NCI-H460 (cell line): ENCODE measurements around the gene GPR39. TPM values are rescaled to one million over a fixed set of nuclear protein-coding genes. Genes with fewer than 3 reads are reported as not detected.
"Not testable (repeated sequence)": the region's sequence is repeated elsewhere in the genome, so short reads cannot be mapped to it uniquely, and the experiment has no call there.

ENCODE experiments used
- DNase-seq: peaks from one replicate; pipeline ENCODE4 v3.0.0-alpha.2; 2016; ENCODE audit warnings: low read depth; ENCODE audit errors: extremely low read depth
- polyA plus RNA-seq: library from polyadenylated mRNA; depleted of rRNA; stranded (reverse); fragments of >200 nt; gene quantifications from 2 replicates; pipeline ENCODE4 v1.2.3, GENCODE V29; 2014; cell fraction: nucleus; rRNA removed
- total RNA-seq: library from RNA; depleted of rRNA; stranded (reverse); fragments of >200 nt; shearing (Covaris generic); gene quantifications from 2 replicates; pipeline ENCODE4 v1.2.3, GENCODE V29; 2014; rRNA removed

GPR39 gene
- 0.42 and 0.49 TPM in 2 replicates for total RNA-seq
- polyA plus RNA-seq, result not detected in 2 replicates

DNA sequence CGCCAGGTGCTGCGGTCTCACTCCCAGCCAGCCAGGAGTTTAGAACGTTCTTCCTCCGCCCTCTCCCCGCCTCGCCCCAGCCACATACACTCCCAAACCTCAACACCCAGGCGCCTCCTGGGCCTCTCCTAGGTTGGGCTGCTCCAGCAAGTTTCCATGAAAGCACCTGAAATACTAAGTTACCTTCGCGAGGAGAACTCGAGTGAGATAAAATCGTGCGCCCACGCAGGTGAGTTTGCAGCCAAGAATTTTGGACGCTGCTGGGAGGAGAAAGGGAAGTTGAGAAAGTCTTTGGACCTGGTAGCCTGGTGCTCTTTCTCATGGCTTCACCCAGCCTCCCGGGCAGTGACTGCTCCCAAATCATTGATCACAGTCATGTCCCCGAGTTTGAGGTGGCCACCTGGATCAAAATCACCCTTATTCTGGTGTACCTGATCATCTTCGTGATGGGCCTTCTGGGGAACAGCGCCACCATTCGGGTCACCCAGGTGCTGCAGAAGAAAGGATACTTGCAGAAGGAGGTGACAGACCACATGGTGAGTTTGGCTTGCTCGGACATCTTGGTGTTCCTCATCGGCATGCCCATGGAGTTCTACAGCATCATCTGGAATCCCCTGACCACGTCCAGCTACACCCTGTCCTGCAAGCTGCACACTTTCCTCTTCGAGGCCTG, at the start of gene GPR39:
Gene GPR39, plus strand, starts transcription at position 83 of the 673 bp plus-strand sequence.
- DNase-seq, result no peak

DNA sequence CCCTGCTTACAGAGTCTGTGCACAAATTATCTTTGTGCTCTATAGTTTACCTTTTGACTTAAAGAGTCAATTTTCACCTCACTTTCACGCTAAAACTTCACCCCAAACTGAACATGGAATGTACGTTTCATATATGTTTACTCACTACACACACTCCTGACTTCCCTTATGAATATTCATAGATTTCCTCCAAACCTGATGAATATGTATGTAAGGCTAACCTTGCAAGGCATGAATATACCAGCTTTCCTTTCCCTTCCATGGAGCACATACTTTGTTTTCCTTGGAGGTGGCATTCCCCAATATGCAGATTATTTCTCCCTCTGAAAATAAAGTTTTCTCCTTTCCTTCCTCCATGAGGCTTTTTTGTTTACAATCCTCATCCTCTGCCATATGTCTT, 48.4 kb upstream of the GPR39 start:
- DNase-seq, result no peak

DNA sequence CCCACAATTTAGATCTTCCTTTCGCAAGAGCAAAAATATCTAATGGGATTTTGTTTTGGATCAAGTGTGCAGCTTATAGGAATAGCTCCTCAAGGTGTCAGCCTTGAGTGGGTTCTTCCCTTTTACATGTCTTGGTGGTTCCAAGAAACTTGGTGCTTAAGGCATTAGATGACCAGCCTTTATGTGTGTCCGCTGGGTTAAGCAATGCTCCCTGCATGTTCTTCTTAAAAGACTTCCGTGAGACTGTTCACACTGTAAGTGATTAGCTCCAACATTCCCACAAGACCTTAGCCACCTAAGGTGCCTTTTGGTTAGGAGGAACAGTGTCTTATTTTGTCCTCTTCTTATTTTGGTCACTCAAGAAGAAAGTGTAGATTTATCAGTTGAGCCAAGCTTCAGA, 44.3 kb upstream of the GPR39 start:
- DNase-seq, result no peak

DNA sequence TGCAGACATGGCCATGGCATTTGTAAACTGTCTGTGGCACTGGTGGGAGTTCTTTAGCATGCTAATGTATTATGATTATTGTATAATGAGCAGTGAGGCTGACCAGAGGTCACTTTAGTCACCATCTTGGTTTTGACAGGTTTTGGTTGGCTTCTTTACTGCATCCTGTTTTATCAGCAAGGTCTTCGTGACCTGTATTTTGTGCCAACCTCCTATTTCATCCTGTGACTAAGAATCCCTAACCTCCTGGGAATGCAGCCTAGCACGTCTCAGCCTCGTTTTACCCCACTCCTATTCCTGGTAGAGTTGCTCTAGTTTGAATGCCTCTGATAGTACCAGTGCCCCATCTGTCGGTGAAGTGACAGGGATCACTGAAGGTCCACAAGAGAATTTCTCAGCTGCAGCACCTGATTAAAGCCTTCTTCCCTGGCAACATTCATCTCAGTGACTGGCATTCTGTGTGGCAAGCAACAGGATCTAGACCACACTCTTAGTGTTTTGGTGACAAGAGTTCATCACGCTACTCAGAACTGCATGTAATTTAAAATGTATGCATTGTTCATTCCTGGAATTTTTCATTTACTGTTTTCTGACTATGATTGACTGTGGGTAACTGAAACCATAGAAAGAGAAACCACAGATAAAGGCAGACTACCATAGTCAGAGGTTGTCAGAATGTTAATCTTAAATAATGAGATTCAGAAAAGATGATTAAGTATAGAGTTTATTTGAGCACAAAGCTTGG, 43.0 kb upstream of the GPR39 start:
- no peak for DNase-seq

DNA sequence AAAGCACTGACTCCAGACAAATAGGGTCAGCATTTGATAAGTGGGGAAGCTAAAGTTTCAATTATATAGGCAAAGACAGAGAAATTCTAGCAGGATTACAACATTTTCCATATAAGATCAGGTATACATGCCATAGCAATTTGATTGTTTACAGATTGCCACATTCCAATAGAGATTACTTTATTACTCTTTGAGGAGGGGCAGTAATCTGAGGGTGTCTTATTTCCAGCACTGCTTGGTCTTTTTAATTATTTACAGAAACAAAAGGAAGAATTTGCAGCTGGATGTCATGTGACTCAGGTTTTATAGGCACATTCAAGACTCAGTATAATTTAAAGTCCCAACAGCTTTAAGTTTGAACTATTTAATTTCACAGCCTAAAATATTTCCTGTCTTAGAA, 42.5 kb upstream of the GPR39 start:
- DNase-seq, result no peak

DNA sequence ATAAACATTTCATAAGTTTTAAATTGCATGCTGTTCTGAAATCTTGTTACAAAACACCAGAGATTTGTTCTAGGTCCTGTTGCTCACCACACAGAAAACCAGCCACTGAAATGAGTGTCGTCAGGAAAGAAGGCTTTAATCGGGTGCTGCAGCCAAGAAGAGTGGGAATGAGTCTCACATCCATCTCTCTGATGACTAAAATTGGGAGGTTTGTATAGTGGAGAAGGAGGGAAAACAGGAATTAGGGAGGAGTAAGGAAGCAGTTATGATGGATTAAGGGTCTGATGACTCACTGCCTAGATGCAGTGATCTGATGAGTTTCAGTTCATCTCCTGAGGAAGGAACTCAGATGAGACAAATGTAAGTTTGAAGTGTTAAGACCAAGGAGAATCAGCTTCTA, 42.1 kb upstream of the GPR39 start:
- no peak for DNase-seq

DNA sequence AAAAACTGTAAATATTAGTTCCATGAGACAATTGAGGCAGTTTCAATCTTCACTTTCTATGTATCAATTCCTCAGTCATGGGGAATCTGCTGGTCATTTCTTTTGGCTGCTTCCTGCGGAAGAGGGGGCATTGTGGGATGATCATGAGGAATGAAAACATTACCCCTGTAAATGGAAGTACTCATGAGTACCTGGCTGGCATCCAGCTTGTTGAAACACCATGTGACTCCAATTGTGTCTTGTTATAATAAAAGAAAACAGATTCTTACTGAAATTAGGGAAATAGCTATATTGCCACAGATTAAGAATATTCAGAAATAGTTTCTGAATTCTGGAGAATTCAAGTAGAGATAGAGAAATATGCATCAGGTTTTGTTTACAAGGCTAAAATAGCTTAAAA, 41.6 kb upstream of the GPR39 start:
- DNase-seq, result no peak

DNA sequence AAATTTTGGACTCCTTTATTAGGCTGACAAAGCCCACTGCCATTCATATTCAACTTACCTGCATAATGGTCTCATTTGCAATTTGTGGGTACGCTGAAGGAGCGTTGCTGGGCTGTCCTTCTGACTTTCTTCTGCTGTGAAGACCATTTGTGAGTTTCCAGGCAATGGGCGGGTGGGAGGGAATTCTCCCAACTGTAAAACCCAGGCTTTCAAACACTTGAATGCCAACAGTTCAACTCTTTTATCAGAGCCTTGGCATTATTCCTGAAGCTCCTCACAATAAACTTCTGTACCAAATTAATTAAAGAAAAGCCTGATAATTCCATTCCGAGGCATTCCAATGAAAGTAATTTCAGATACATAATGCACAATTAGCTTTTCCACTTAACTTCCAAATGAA, 35.2 kb upstream of the GPR39 start:
- DNase-seq, result no peak

DNA sequence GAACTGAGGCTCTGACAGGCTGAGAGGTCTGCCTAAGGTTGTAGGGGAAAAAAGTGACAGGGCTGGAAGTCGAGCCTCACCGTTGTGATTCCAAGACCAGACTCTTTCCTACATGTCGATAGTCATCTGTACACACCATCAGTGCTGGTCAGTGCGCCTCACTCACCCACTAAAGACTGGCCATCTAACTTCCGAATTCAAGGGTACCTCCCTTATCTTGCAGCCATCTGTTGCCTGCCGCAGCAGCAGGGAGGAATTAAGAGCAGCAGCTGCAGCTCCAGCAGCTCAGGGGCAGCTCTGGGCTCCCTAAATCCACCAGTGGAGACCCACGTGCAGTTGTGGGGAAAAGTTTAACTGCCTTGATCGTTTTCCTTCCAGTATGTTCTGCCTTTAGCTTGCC, 32.6 kb upstream of the GPR39 start:
- no peak for DNase-seq

DNA sequence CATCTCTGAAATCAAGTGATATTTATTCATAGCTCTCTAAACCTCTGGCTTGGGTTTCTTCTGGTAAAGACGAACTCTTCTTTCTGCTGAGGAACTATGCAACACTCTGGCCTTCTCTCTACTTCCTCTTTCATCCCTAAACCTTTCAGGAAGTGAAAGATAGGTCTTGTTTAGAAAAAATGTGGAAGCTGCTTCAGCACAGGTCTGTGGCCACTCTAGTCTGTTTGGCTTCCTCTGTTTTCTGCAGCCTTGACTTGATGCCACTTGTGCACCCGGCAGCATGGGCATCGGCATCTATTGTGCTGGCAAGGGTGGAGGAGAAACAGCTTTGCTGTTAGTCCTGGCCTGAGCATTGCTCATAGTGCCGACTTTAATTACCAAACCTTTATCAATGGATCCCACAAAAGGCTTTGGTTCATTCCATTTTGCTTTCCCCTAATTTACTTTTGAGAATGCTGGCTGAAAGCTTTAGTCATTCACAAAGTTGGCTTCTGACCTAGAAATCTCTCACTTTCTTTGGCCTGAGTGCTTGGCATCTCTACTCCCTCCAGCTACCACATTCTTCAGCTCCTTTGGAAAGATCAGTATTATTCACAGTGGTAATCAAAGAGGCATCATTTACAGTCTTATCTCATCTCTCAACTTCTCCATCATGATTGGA, 32.0 kb upstream of the GPR39 start:
- no peak for DNase-seq

DNA sequence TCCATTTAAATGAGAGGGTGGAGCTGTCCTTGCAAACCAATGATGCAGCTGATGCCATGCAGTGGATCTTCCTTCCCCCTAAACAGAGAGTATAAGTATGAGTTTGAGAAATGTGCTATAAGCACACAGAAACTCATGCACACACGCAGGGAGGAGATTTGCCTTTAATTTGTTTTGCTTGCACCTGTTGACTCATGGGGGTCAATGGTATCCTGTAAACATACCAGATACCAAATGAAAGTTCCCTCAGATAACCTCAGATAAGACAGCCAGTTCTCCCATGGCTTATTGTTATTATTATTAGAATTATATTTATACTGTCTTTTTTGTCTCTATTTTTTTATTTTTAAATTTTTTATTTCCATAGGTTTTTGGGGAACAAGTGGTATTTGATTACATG, 29.5 kb upstream of the GPR39 start:
- DNase-seq, result no peak

DNA sequence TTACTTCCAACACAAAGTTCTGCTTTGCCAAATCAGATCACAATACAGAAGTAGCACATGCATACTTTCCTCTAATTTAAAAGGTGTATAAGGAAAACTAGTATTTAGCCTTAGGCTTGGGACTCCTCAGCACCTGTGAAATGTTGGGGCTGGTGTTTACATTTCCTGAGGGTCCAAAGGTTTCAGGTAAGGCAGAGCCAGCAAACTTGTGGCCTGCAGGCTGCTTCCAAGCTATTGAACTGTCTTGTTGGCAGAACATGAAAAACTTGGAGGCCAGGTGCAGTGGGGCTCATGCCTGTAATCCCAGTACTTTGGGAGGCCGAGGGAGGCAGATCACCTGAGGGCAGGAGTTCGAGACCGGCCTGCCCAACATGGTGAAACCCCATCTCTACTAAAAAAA, 26.5 kb upstream of the GPR39 start:
- no peak for DNase-seq

DNA sequence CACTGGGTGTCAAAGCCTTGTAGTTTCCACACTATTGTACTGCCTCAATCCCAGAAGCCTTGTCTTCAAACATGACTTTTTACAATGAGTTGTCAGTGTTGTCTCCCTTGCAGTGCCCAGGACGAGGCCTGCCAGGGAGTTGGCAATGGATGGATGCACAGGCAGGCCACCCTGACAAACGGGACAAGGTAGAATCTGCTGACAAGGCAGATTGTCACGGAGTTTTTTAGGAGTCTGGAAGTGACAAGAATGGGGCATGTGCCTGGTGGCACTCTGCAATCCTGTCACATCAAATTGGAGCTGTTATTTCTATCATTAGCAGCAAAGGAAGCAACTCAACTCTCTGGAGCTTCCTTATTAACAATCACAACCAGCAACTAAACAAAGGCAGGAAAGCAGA, 25.2 kb upstream of the GPR39 start:
- DNase-seq, result no peak

DNA sequence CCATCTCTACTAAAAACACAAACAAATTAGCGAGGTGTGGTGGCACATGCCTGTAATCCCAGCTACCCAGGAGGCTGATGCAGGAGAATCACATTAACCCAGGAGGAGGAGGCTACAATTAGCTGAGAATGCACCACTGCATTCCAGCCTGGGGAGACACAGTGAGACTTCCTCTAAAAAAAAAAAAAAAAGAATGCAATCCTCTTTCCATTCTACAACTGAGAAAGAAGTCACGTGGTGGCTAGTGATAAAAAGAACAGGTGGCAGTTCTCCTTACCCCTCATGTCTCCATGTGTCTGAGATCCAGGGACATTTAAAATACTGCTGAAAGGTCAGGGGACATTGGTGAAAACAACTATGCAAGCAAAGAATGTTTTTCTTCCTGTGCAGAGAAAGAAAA, 24.4 kb upstream of the GPR39 start:
- no peak for DNase-seq

DNA sequence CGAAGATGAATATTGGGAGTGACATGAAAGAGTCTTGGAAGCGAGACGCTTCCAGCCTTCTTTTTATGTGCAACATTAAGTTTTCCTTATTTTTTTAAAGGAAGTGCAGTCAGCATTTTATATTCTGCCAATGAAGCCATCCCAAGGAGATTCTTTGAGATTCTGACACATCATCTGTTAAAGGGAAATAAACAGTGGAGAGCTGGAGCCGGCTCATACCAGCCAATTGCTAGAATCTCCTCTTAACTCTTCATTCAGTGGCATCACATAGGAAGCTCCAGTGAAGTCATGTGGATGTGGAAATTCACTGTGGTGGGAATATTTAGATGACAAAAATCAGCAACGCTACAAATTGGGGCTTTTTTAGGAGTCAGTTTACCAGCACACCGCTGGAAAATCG, 23.7 kb upstream of the GPR39 start:
- no peak for DNase-seq

DNA sequence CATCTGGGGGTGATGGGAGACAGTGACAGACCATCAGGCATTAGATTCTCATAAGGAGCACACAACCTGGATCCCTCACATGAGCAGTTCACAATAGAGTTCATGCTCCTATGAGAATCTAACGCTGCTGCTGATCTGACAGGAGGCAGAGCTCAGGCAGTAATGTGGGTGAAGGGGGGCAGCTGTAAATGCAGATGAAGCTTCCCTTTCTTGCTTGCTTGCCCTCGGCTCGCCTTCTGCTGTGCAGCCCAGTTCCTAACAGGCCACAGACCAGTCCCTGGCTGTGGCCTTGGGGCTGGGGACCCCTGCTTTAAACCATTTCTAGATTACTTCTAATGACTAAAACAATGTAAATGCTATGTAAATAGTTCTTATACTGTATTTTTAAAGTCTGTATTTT, 19.6 kb upstream of the GPR39 start:
- not testable (repeated sequence) for DNase-seq

DNA sequence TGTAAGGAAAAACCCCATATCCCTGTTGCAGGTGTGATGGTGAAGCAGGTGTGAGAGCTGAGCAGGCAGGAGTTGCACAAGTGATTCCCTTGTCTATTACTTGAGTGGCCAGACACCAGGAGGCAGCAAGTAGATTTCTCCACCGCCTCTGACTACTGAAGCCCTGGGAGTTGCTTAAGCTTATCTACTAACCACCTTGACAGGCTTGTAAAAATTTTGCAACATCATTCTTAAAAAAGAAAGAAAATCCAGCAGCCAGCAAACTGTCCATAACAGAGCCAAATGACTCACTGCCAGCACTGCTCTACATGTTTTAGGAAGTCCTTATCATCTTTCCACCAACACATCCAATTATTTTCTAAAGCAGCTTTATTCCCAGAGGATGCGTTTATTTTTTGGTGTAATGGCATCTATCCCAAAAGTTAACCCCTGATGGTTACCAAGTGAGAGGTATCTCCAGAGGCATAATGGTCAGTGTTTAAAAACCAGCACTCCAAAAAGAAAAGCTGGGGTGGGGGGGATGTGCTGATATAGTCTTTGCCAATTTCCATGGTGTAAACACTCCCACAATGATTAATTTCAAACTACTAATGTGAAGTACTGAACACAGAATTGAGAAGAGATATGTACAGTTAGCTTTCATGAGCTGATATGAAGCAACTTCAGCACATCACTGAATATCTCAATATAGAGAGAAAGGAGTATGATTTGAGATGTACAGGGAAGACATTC, 16.3 kb upstream of the GPR39 start:
- no peak for DNase-seq

DNA sequence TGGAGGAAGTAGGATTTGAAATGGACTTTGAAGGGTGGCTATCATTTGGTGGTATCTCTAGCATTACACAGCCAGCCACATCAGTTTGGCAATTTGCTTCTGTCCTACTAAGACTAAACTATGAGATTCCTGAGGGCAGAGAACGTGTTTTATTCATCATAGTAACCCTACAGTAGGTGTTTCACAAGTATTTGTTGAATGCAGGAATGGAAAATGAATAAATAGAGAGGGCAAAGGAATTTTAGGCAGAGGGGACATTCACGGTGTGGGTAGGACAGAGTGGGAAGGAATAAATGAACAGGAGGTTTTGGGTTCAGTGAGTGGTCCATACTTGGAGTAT, 15.7 kb upstream of the GPR39 start:
- no peak for DNase-seq

DNA sequence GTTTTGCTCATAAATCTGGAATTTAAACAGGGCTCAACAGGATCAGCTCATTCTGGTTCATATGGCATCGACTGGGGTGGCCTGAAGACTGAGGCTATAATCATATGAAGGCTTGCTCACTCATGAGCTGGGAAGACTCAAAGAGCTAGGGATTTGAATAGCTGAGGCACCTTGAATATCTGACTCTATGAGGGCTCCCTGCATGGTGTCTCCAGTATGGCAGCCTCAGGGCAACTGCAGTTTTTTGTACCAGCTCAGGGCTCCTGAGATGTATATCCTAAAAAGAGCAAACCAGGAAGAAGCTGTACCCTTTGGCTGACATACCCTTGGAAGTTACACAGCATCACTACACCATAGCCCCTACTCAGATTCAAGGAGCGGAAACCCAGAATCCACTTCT, 15.3 kb upstream of the GPR39 start:
- DNase-seq, result no peak

DNA sequence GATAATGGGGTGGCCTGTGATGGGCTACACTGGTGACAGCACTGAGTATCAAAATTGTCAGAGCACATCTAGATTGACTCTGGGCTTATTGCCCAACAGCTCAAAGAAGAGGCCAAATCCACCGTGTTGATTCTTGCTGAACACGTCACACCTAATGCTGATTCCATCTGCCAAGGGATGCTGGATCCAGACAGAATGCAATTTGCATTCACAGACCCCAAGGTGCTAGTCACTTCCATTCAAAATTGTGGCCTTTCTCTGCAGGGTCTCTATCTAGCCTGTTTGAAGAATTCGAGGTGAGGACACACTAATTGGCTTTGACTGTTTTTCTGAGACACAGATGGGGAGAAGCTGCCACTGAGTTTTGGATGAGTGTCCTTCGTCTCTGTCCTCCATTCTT, 13.5 kb upstream of the GPR39 start:
- DNase-seq, result no peak

DNA sequence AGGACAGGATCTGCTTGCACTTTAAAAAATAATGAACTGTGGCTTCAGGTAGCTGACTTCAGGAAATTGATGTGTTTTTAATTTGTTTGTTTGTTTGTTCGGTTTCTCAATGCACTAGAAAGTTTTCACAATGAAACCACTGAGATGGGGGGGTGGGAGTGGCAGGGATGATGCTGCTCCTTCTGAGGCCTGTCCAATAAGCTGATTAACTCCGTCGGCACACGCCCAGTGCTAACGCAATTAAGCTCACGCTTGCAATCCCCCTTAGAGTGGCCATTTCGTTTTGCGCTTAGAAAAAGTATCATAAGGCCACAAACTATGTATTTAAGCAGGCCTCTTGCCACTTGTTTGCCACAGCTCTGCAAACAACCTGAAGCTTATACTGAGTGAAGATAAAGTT, 12.5 kb upstream of the GPR39 start:
- DNase-seq, result no peak
